CD4-positive, alpha-beta T cell (primary cell): Measurements from ENCODE around the gene IDH1. TPM values are rescaled to one million over a fixed set of nuclear protein-coding genes. Genes with fewer than 3 reads are reported as not detected.

Experiments
- ATAC-seq: fragments of 200-7000 bp; cut with Tn5 transposase; one replicate; pipeline ENCODE4 v1.10.0; 2022; ENCODE audit warnings: mild to moderate bottlenecking; ENCODE audit not compliant: poor library complexity
- CTCF ChIA-PET: fragments of 350-600 bp; sonication (Branson Sonifier 250); formaldehyde crosslinking; loops from one replicate; lab custom pipeline; 2021; ENCODE audit warnings: antibody characterized with exemption, inconsistent platforms; lab: Charles Lee
- POLR2A ChIA-PET: fragments of 350-600 bp; sonication (Branson Sonifier 250); formaldehyde crosslinking; loops from one replicate; lab custom pipeline; 2021; ENCODE audit warnings: antibody characterized with exemption, inconsistent platforms; lab: Charles Lee
- DNase-seq, 14 experiments: peaks; one replicate each; pipeline ENCODE4 v3.0.0-alpha.2; 2013 to 2020; ENCODE audit warnings: mixed read lengths in 2 of 14
- H3K27ac ChIP-seq, 2 donors: one replicate each; pipeline versions ENCODE4 v1.5.1 to v1.7.0; 2013; ENCODE audit warnings: low read length in 2 of 2, low read depth in 1 of 2, mild to moderate bottlenecking in 1 of 2
- H3K27me3 ChIP-seq, 2 experiments: 1 replicate in 1 of 2; 2 replicates in 1 of 2; pipeline versions ENCODE4 v1.6.1 to v1.7.0; 2013; ENCODE audit warnings: low read length in 2 of 2, control low read depth in 1 of 2, mild to moderate bottlenecking in 1 of 2, moderate library complexity in 1 of 2; ENCODE audit not compliant: insufficient read depth in 2 of 2, control insufficient read depth in 1 of 2
- H3K36me3 ChIP-seq: one replicate; pipeline ENCODE4 v1.6.1; 2013; ENCODE audit warnings: low read length, control low read depth; ENCODE audit not compliant: insufficient read depth
- H3K4me1 ChIP-seq: one replicate; pipeline ENCODE4 v1.6.1; 2013; ENCODE audit warnings: low read length, control low read depth; ENCODE audit not compliant: insufficient read depth
- H3K4me3 ChIP-seq: one replicate; pipeline ENCODE4 v1.5.1; 2013; ENCODE audit warnings: mild to moderate bottlenecking, low read length, moderate library complexity
- H3K9me3 ChIP-seq, 2 experiments: 1 replicate in 1 of 2; 2 replicates in 1 of 2; pipeline versions ENCODE4 v1.6.1 to v1.7.0; 2013; ENCODE audit warnings: low read length in 2 of 2, mild to moderate bottlenecking in 2 of 2, control low read depth in 1 of 2, moderate library complexity in 1 of 2; ENCODE audit not compliant: control insufficient read depth in 1 of 2, insufficient read depth in 1 of 2
- H3K27ac Mint-ChIP-seq: one replicate; pipeline ENCODE4 v1.8.0; 2020; ENCODE audit warnings: mixed read lengths
- H3K27me3 Mint-ChIP-seq: one replicate; pipeline ENCODE4 v1.8.0; 2021; ENCODE audit warnings: mixed read lengths
- H3K36me3 Mint-ChIP-seq: one replicate; pipeline ENCODE4 v1.8.0; 2021; ENCODE audit warnings: low read depth, mixed read lengths
- H3K4me1 Mint-ChIP-seq: one replicate; pipeline ENCODE4 v1.8.0; 2021; ENCODE audit warnings: low read depth, mixed read lengths
- H3K4me3 Mint-ChIP-seq: one replicate; pipeline ENCODE4 v1.8.0; 2020; ENCODE audit warnings: mild to moderate bottlenecking, mixed read lengths
- H3K9me3 Mint-ChIP-seq: one replicate; pipeline ENCODE4 v1.8.0; 2020; ENCODE audit warnings: mixed read lengths
- intact Hi-C, 2 experiments: fragments of 100-400 bp; cut with DNase I in 1 of 2; cut with micrococcal nuclease in 1 of 2; formaldehyde crosslinking; loops; one replicate each; pipeline versions ENCODE4 v1.15.1 to v1.9.0; 2023 to 2025; cut with DNase I, micrococcal nuclease
- total RNA-seq, 174 experiments: library from RNA in 2 of 174; stranded (reverse) in 2 of 174; gene quantifications; one replicate each; pipeline ENCODE4 v1.2.3 and lab custom pipeline; 2021 to 2026
- TF ChIP-seq, protein P1 (sequence below): fragments of 200-600 bp; IDR thresholded peaks from one replicate; pipeline ENCODE4 v1.8.0; 2022; ENCODE audit warnings: antibody characterized with exemption, mild to moderate bottlenecking

IDH1 gene
- total RNA-seq, 2 experiments from 2014 or later, result 3.0 to 3.4 TPM

DNA sequence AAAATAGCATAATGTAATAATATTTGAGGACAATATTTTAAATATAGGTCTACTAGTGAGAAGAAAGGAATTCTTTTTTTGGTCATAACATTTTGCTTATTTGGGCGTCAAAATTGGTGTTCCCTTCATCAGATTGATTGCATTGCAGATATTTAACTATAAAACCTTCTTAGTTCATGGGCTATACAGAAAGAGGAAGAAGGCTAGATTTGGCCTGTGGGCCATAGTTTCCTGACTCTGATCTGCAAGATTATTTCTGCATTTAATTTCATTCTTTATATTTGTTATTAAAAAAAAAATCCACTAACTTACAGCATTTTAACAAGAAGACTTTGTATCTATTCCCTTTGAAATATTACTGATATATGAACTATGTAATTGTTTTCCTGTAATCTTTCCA is 43.1 kb upstream of the IDH1 start:
- Histone ChIP-seq H3K4me3 (no peak overlapping the region), H3K4me1 (no peaks in the 10 kb centered on the region), H3K9me3 (no peaks in the 10 kb centered on the region), H3K27me3 (no peaks in the 10 kb centered on the region), H3K36me3 (peaks cover 72% of the 10 kb centered on the region), H3K27ac (no peak overlapping the region)
- no peak for DNase-seq
- POLR2A ChIA-PET, result no interaction called here
- Mint-ChIP-seq H3K36me3 (peaks cover 91% of the 10 kb centered on the region), H3K4me3 (no peak overlapping the region), H3K27me3 (no peaks in the 10 kb centered on the region), H3K9me3 (no peaks in the 10 kb centered on the region), H3K4me1 (peaks cover 33% of the 10 kb centered on the region), H3K27ac (no peak overlapping the region)
- intact Hi-C loops, result no loop called here
- TF ChIP-seq, protein P1, sequence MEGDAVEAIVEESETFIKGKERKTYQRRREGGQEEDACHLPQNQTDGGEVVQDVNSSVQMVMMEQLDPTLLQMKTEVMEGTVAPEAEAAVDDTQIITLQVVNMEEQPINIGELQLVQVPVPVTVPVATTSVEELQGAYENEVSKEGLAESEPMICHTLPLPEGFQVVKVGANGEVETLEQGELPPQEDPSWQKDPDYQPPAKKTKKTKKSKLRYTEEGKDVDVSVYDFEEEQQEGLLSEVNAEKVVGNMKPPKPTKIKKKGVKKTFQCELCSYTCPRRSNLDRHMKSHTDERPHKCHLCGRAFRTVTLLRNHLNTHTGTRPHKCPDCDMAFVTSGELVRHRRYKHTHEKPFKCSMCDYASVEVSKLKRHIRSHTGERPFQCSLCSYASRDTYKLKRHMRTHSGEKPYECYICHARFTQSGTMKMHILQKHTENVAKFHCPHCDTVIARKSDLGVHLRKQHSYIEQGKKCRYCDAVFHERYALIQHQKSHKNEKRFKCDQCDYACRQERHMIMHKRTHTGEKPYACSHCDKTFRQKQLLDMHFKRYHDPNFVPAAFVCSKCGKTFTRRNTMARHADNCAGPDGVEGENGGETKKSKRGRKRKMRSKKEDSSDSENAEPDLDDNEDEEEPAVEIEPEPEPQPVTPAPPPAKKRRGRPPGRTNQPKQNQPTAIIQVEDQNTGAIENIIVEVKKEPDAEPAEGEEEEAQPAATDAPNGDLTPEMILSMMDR, result no peak
- CTCF ChIA-PET, result no interaction called here
- ATAC-seq, result no peak

DNA sequence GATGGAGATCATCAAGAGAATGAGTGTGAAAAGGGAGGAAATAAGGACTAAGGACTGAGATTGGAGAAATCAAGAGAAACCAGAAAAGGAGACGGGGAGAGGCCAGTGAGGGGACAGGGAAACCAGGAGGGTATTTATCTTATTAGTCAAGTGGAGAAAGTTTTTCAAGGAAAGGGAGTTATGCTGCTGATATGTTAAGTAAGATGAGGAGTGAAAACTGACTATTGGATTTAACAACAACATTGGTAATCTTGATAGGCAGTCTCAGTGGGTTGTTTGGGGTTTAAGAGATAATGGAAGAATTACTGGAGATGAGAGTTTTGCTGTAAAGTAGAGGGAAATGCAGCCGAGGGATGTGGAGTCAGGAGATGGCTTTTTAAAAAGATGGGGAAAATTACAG is 41.7 kb upstream of the IDH1 start:
- Mint-ChIP-seq H3K4me1 (peaks cover 47% of the 10 kb centered on the region), H3K4me3 (no peak overlapping the region), H3K9me3 (no peaks in the 10 kb centered on the region), H3K36me3 (peaks cover 91% of the 10 kb centered on the region), H3K27ac (no peak overlapping the region), H3K27me3 (no peaks in the 10 kb centered on the region)
- Histone ChIP-seq H3K4me3 (no peak overlapping the region), H3K36me3 (peaks cover 66% of the 10 kb centered on the region), H3K27ac (no peak overlapping the region), H3K9me3 (no peaks in the 10 kb centered on the region), H3K4me1 (no peaks in the 10 kb centered on the region), H3K27me3 (no peaks in the 10 kb centered on the region)
- TF ChIP-seq, protein P1, result no peak
- no peak for DNase-seq
- ChIA-PET CTCF (no interaction called here), POLR2A (interaction anchor here (0.7 kb wide), 1 partner anchor 12 kb away, joined by 3 read pairs; no protein-coding TSS in a partner anchor)
- intact Hi-C loops, result no loop called here
- no peak for ATAC-seq

DNA sequence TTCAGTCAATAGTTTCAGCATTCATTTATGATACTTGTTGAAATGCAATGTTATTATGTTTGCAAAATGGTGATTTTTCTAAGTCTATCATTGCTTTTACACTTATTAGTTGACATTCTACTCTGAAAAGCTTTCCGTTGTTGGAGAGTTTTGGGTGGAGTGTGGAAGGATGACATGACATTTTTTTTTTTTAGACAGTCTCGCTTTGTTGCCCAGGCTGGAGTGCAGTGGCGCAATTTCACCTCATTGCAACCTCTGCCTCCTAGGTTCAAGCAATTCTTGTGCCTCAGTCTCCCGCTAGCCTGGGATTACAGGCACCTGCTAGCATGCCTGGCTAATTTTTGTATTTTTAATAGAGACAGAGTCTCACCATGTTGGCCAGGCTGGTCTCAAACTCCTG is 41.0 kb upstream of the IDH1 start:
- TF ChIP-seq, protein P1, result no peak
- Histone ChIP-seq H3K4me3 (no peak overlapping the region), H3K36me3 (peaks cover 64% of the 10 kb centered on the region), H3K27me3 (no peaks in the 10 kb centered on the region), H3K4me1 (no peaks in the 10 kb centered on the region), H3K9me3 (peaks cover 0 to 1% of the 10 kb centered on the region in 2 experiments), H3K27ac (no peak overlapping the region)
- CTCF ChIA-PET, result no interaction called here
- no peak for DNase-seq
- POLR2A ChIA-PET, result interaction anchor here (0.7 kb wide), 1 partner anchor 13 kb away, joined by 3 read pairs; no protein-coding TSS in a partner anchor
- Mint-ChIP-seq H3K9me3 (peaks cover 1% of the 10 kb centered on the region), H3K27ac (no peak overlapping the region), H3K27me3 (no peaks in the 10 kb centered on the region), H3K36me3 (peaks cover 91% of the 10 kb centered on the region), H3K4me3 (no peak overlapping the region), H3K4me1 (peaks cover 55% of the 10 kb centered on the region)
- ATAC-seq, result no peak
- intact Hi-C loops, result no loop called here
